GM12878 (cell line): ENCODE data around the gene ZFP91. TPM values are rescaled to one million over a fixed set of nuclear protein-coding genes. Genes with fewer than 3 reads are reported as not detected.

Source experiments
- BRCA1 ChIP-seq: IDR thresholded peaks from 2 replicates; pipeline ENCODE4 v1.6.1; 2011; ENCODE audit warnings: low read depth, low read length, improper control_type of control experiment
- CBX5 ChIP-seq: sonication (generic); IDR thresholded peaks from 2 replicates; pipeline ENCODE4 v1.6.1; 2016; ENCODE audit warnings: low read depth, moderate library complexity, mild to moderate bottlenecking, inconsistent platforms
- CHD4 ChIP-seq: fragments of 200-600 bp; sonication (generic); IDR thresholded peaks from 2 replicates; pipeline ENCODE4 v1.6.1; 2016; ENCODE audit warnings: mild to moderate bottlenecking
- E2F4 ChIP-seq: IDR thresholded peaks from 2 replicates; pipeline ENCODE4 v1.6.1; 2012; ENCODE audit warnings: low read depth, low read length, improper control_type of control experiment
- E4F1 ChIP-seq: fragments of 450-650 bp; IDR thresholded peaks from 2 replicates; pipeline ENCODE4 v1.6.1; 2018; ENCODE audit warnings: borderline replicate concordance, mild to moderate bottlenecking; ENCODE audit not compliant: partially characterized antibody
- ESRRA ChIP-seq: IDR thresholded peaks from 2 replicates; pipeline ENCODE4 v1.6.1; 2012; ENCODE audit warnings: mild to moderate bottlenecking, low read length, improper control_type of control experiment
- HDAC2 ChIP-seq: fragments of 200-600 bp; sonication (generic); IDR thresholded peaks from 2 replicates; pipeline ENCODE4 v1.6.1; 2017
- HDAC6 ChIP-seq: fragments of 200-600 bp; sonication (generic); IDR thresholded peaks from one replicate; pipeline ENCODE4 v1.8.0; 2017; ENCODE audit warnings: antibody characterized with exemption; ENCODE audit not compliant: unreplicated experiment
- IRF3 ChIP-seq: fragments of 450-650 bp; IDR thresholded peaks from 2 replicates; pipeline ENCODE4 v1.6.1; 2014; ENCODE audit warnings: mild to moderate bottlenecking
- MTA3 ChIP-seq: IDR thresholded peaks from 2 replicates; pipeline ENCODE4 v1.6.1; 2012; ENCODE audit warnings: low read length, inconsistent platforms, borderline replicate concordance
- NBN ChIP-seq: fragments of 450-650 bp; IDR thresholded peaks from 2 replicates; pipeline ENCODE4 v1.6.1; 2016
- PBX3 ChIP-seq: IDR thresholded peaks from 2 replicates; pipeline ENCODE4 v1.6.1; 2011; ENCODE audit warnings: mild to moderate bottlenecking, low read depth, low read length, moderate library complexity; ENCODE audit not compliant: insufficient replicate concordance
- POU2F2 ChIP-seq: IDR thresholded peaks from 3 replicates; pipeline ENCODE4 v1.6.1; 2011; ENCODE audit warnings: low read depth, mild to moderate bottlenecking, low read length, borderline replicate concordance
- RBBP5 ChIP-seq: fragments of 200-600 bp; sonication (generic); conservative IDR thresholded peaks from 2 replicates; pipeline ENCODE4 v1.6.1; 2016
- SMAD5 ChIP-seq: IDR thresholded peaks from 2 replicates; pipeline ENCODE4 v1.6.1; 2016; ENCODE audit warnings: antibody characterized with exemption, low read depth
- SMC3 ChIP-seq: IDR thresholded peaks from 2 replicates; pipeline ENCODE4 v1.6.1; 2011; ENCODE audit warnings: low read length, improper control_type of control experiment, borderline replicate concordance
- TBL1XR1 ChIP-seq: IDR thresholded peaks from 2 replicates; pipeline ENCODE4 v1.6.1; 2012; ENCODE audit warnings: low read depth, low read length, improper control_type of control experiment
- USF1 ChIP-seq: IDR thresholded peaks from 2 replicates; pipeline ENCODE4 v1.6.1; 2011; ENCODE audit warnings: borderline replicate concordance, low read depth, mild to moderate bottlenecking, moderate library complexity, mixed read lengths, low read length; ENCODE audit not compliant: insufficient read depth; ENCODE audit errors: extremely low read length
- ZNF207 ChIP-seq: fragments of 450-650 bp; IDR thresholded peaks from 2 replicates; pipeline ENCODE4 v1.6.1; 2014; ENCODE audit warnings: antibody characterized with exemption, mild to moderate bottlenecking, borderline replicate concordance
- polyA plus RNA-seq, 11 experiments: library from polyadenylated mRNA; depleted of rRNA in 4 of 11; unstranded in 6 of 11; stranded (reverse) in 5 of 11; fragments of >200 nt; fragmentation: Nextera tagmentation in 4 of 11; fragmentation: Illumina TruSeq in 1 of 11; extraction: Ambion mirVana in 4 of 11; extraction: Trizol in 1 of 11; gene quantifications; 1 replicate in 1 of 11; 2 replicates in 10 of 11; pipeline versions ENCODE4 v1.2.1 to v1.2.3, GENCODE V29; 2011 to 2016; ENCODE audit warnings: inconsistent platforms in 2 of 11, missing spikeins in 2 of 11, low read depth in 1 of 11
- total RNA-seq, 4 experiments: library from RNA; depleted of rRNA in 3 of 4; stranded (reverse); fragments of >200 nt in 3 of 4; fragmentation: Illumina TruSeq in 1 of 4; extraction: Trizol in 1 of 4; gene quantifications; 2 replicates each; pipeline versions ENCODE4 v1.2.1 to v1.2.3, GENCODE V29; 2013 to 2021
- TF ChIP-seq, protein P1 (sequence below): fragments of 450-650 bp; IDR thresholded peaks from 2 replicates; pipeline ENCODE4 v1.6.1; 2017; ENCODE audit warnings: antibody characterized with exemption, mild to moderate bottlenecking, moderate library complexity

Gene ZFP91
- total and polyA plus RNA-seq, 10 of the 15 experiments (the other 5 are each of a cell fraction or from before 2014, with no cell fraction given): 12.9 to 54.1 (median 31.7) TPM

- TF ChIP-seq PBX3 (no peak), USF1 (peak; percentile 61), RBBP5 (no peak), ZNF207 (no peak), BRCA1 (no peak), HDAC6 (no peak), MTA3 (no peak), TBL1XR1 (no peak), ESRRA (no peak), HDAC2 (no peak), SMC3 (peak; percentile 90), SMAD5 (no peak), E4F1 (no peak), CHD4 (no peak), POU2F2 (0 out of 3 replicates have a peak, but pooled peaks have one; percentile 35), E2F4 (0 out of 2 replicates have a peak, but pooled peaks have one; percentile 25), IRF3 (no peak), CBX5 (no peak), NBN (no peak)
- TF ChIP-seq, protein P1, sequence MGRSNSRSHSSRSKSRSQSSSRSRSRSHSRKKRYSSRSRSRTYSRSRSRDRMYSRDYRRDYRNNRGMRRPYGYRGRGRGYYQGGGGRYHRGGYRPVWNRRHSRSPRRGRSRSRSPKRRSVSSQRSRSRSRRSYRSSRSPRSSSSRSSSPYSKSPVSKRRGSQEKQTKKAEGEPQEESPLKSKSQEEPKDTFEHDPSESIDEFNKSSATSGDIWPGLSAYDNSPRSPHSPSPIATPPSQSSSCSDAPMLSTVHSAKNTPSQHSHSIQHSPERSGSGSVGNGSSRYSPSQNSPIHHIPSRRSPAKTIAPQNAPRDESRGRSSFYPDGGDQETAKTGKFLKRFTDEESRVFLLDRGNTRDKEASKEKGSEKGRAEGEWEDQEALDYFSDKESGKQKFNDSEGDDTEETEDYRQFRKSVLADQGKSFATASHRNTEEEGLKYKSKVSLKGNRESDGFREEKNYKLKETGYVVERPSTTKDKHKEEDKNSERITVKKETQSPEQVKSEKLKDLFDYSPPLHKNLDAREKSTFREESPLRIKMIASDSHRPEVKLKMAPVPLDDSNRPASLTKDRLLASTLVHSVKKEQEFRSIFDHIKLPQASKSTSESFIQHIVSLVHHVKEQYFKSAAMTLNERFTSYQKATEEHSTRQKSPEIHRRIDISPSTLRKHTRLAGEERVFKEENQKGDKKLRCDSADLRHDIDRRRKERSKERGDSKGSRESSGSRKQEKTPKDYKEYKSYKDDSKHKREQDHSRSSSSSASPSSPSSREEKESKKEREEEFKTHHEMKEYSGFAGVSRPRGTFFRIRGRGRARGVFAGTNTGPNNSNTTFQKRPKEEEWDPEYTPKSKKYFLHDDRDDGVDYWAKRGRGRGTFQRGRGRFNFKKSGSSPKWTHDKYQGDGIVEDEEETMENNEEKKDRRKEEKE: no peak
Measured at GRCh38 chr11:58654079-58654907, 75.4 kb downstream of the ZFP91 start (continued).
